Measurements from ENCODE around the gene PPP2R5A.

Gene PPP2R5A

GRCh38 chr1:212284744-212285684 is at the start of gene PPP2R5A:
Gene PPP2R5A, plus strand, starts transcription at chr1:212285410. Its CDS starts 701 bp downstream, at chr1:212286111.
- H3K27ac ChIP-seq, result peak within 1 kb of the TSS; percentile 95
- H3K27me3 ChIP-seq, result no peaks in the 10 kb centered on the region
- H3K36me3 ChIP-seq, result no peaks in the 10 kb centered on the region
- H3K4me3 ChIP-seq (ENCODE audit: low read depth in 1 of 2, low read length in 1 of 2), result peak within 1 kb of the TSS; percentile 85 to 99
- H3K4me1 ChIP-seq (ENCODE audit: control insufficient read depth in 1 of 2, insufficient read depth in 1 of 2, low read depth in 1 of 2, low read length in 1 of 2), result peaks cover 52 to 60% of the 10 kb centered on the region in 2 experiments
- no peaks in the 10 kb centered on the region for H3K9me3 ChIP-seq
- TF ChIP-seq CTCF (IDR thresholded peaks at IDR 0.05), result peak; percentile 28

DNA sequence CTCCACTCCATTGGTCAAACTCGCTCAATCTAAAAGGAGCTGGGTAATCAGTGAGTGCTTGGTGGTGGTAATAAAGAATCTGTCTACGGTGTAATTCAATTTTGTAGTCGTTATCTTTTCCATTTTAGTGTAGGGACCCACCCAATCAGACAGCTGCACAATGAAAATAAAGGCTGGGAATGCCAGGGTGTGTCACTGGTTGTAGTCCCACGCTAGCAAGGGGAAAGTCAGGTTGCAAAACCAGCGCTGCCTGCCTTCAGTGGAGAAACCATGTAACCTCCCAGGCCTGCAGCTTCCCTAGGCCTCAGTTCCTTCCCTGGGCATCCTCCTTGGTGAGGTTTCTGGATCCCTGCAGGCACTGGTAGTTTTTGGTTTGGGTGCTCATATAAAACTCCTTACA is 49.4 kb upstream of the PPP2R5A start:
- Histone ChIP-seq H3K4me3 (ENCODE audit: low read depth in 1 of 2, low read length in 1 of 2) (no peak overlapping the region), H3K27me3 (no peaks in the 10 kb centered on the region), H3K36me3 (no peaks in the 10 kb centered on the region), H3K9me3 (no peaks in the 10 kb centered on the region), H3K4me1 (ENCODE audit: control insufficient read depth in 1 of 2, insufficient read depth in 1 of 2, low read depth in 1 of 2, low read length in 1 of 2) (peaks cover 19 to 20% of the 10 kb centered on the region in 2 experiments), H3K27ac (peak overlapping the region; percentile 36)
- TF ChIP-seq CTCF (IDR thresholded peaks at IDR 0.05), result no peak

GRCh38 chr1:212236664-212237220 is 48.5 kb upstream of the PPP2R5A start:
- Histone ChIP-seq H3K4me3 (ENCODE audit: low read depth in 1 of 2, low read length in 1 of 2) (no peak overlapping the region), H3K27ac (no peak overlapping the region), H3K27me3 (no peaks in the 10 kb centered on the region), H3K36me3 (no peaks in the 10 kb centered on the region), H3K4me1 (ENCODE audit: control insufficient read depth in 1 of 2, insufficient read depth in 1 of 2, low read depth in 1 of 2, low read length in 1 of 2) (peaks cover 19 to 20% of the 10 kb centered on the region in 2 experiments), H3K9me3 (no peaks in the 10 kb centered on the region)
- TF ChIP-seq CTCF (IDR thresholded peaks at IDR 0.05), result no peak

DNA sequence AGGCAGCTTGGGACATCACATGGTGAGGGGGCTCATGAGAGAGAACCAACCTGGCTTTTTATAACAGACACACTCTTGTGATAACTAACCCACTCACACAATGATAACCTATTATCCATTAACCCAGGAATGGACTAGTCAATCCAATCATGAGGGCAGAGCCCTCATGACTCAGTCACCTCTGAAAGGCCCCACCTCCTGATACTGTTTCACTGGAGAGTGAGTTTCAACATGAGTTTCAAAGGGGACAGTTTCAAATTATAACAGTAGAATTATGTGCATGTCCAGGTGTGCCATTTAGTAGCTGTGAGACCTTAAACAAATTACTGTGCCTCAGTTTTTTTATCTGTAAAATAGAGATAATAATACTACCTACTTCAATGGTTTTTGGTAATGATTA is 47.6 kb upstream of the PPP2R5A start:
- Histone ChIP-seq H3K36me3 (no peaks in the 10 kb centered on the region), H3K4me3 (ENCODE audit: low read depth in 1 of 2, low read length in 1 of 2) (no peak overlapping the region), H3K4me1 (ENCODE audit: control insufficient read depth in 1 of 2, insufficient read depth in 1 of 2, low read depth in 1 of 2, low read length in 1 of 2) (peaks cover 19 to 20% of the 10 kb centered on the region in 2 experiments), H3K9me3 (no peaks in the 10 kb centered on the region), H3K27me3 (no peaks in the 10 kb centered on the region), H3K27ac (no peak overlapping the region)
- TF ChIP-seq CTCF (IDR thresholded peaks at IDR 0.05), result no peak

GRCh38 chr1:212238552-212238951 is 46.7 kb upstream of the PPP2R5A start:
- TF ChIP-seq CTCF (IDR thresholded peaks at IDR 0.05), result no peak
- H3K4me1 ChIP-seq (ENCODE audit: control insufficient read depth in 1 of 2, insufficient read depth in 1 of 2, low read depth in 1 of 2, low read length in 1 of 2), result peaks cover 19 to 20% of the 10 kb centered on the region in 2 experiments
- H3K27me3 ChIP-seq, result no peaks in the 10 kb centered on the region
- H3K27ac ChIP-seq, result no peak overlapping the region
- no peaks in the 10 kb centered on the region for H3K9me3 ChIP-seq
- no peak overlapping the region for H3K4me3 ChIP-seq (ENCODE audit: low read depth in 1 of 2, low read length in 1 of 2)
- H3K36me3 ChIP-seq, result no peaks in the 10 kb centered on the region

Data from neutrophil (primary cell).